Activated CD4-positive, alpha-beta memory T cell treated with anti-CD3 and anti-CD28 coated beads for 36 hours (primary cell): ENCODE results near the gene LASP1. TPM values are rescaled to one million over a fixed set of nuclear protein-coding genes. Genes with fewer than 3 reads are reported as not detected.

Experiments
- CTCF ChIA-PET: fragments of 350-600 bp; sonication (Branson Sonifier 250); formaldehyde crosslinking; loops from one replicate; lab custom pipeline; 2021; ENCODE audit warnings: antibody characterized with exemption, inconsistent platforms; lab: Charles Lee
- POLR2A ChIA-PET: fragments of 350-600 bp; sonication (Branson Sonifier 250); formaldehyde crosslinking; loops from one replicate; lab custom pipeline; 2021; ENCODE audit warnings: antibody characterized with exemption; lab: Charles Lee
- DNase-seq: peaks from one replicate; pipeline ENCODE4 v3.0.0-alpha.2; 2020
- H3K27ac Mint-ChIP-seq: one replicate; pipeline ENCODE4 v1.8.0; 2021; ENCODE audit warnings: mixed read lengths
- H3K27me3 Mint-ChIP-seq: one replicate; pipeline ENCODE4 v1.8.0; 2021; ENCODE audit warnings: mixed read lengths
- H3K36me3 Mint-ChIP-seq: one replicate; pipeline ENCODE4 v1.8.0; 2021; ENCODE audit warnings: mixed read lengths
- H3K4me1 Mint-ChIP-seq: one replicate; pipeline ENCODE4 v1.8.0; 2021; ENCODE audit warnings: low read depth, mixed read lengths
- H3K4me3 Mint-ChIP-seq: one replicate; pipeline ENCODE4 v1.8.0; 2021; ENCODE audit warnings: mild to moderate bottlenecking, mixed read lengths
- H3K9me3 Mint-ChIP-seq: one replicate; pipeline ENCODE4 v1.8.0; 2021; ENCODE audit warnings: mixed read lengths
- intact Hi-C: fragments of 100-400 bp; cut with micrococcal nuclease; formaldehyde crosslinking; loops from one replicate; pipeline ENCODE4 v1.15.1; 2023
- total RNA-seq, 2 experiments: library from RNA; stranded (reverse); gene quantifications; one replicate each; pipeline ENCODE4 v1.2.3, GENCODE V29; 2021

Gene LASP1
- total RNA-seq, 2 experiments from 2014 or later: 134 to 139 TPM

DNA sequence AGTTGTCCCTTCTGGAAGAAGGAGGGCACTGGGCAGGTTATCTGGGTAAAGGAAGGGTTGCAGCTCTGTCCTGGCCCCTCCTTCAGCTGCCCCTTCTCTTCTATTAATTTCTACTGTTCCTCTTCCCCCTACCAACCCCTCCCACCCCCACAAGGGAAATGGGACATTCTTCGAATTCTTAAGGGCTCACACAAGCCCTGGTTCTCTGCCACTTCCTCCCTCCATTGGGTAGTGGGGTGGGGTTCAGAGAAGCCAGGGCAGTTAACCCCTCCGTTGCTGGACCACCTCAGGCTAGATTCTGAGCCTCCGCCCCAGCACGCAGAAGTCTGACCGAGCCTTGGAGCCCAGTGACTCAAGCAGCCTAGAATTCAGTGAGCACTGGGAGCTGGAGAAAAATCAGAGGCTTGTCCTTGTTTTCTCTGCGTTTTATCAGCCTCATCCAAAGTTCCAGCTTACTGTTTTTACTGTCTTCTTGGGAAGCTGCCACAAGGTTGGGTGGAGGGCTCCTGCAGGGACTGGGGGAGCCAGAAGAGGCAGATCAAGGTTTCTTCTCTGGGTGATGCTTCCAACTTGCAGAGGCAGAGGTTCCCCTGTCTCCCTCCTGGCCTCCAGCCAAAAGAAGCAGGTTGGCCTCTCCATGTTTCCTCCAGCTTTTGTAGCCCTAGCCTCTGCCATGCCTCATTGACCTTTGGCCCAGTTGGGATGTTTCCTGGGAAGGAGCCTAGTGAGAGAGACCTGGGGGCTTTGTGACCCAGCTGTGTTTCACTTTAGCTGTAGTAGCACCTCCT is 10.2 kb downstream of the LASP1 start:
- no peaks in the 10 kb centered on the region for H3K27me3 Mint-ChIP-seq
- peaks cover 36% of the 10 kb centered on the region for H3K36me3 Mint-ChIP-seq
- ChIA-PET POLR2A (interaction anchor here (3.2 kb wide), 1 partner anchor 10 kb away, joined by 19 read pairs; the partner anchor contains the start of gene LASP1), CTCF (interaction anchor here (1.1 to 3.4 kb wide), 4 partner anchors 9 to 285 kb away, joined by 3 to 24 read pairs (median 4); partner anchors contain the start of gene LASP1)
- DNase-seq: no peak
- peaks cover 86% of the 10 kb centered on the region for H3K4me1 Mint-ChIP-seq
- H3K9me3 Mint-ChIP-seq: no peaks in the 10 kb centered on the region
- H3K4me3 Mint-ChIP-seq: no peak overlapping the region
- intact Hi-C loops: no loop called here
- H3K27ac Mint-ChIP-seq: peak overlapping the region; percentile 80

DNA sequence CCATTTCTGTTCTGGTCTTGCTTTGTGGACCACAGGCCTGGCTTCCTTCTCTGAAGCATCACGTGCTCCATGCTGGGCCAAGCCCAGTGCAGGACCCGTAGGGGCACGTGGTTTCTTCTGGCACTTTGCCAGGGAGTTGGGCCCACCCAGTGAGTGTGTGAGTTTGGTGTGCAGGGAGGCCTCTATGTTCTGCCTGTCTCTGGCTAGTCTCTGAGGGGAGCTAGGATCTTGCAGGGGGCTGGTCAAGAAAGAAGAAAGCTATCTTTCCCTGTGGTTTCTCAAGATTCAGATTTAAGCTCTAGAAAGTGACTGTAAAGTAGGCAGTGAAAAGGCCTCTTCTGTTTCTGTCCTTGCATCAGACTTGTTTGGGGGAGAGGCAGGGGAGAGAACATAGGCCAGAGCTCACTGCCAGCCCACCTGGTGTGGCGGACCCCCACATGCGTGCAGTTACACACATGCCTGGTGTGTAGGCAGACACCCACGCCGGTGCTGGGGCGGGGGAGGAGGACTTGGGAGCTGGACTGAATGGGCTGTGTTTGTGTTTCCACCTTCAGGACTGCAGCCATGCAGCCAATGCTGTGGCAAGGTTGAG is 11.8 kb downstream of the LASP1 start:
- ChIA-PET POLR2A (interaction anchor here (0.6 to 3.2 kb wide), 3 partner anchors 12 to 44 kb away, joined by 3 to 19 read pairs (median 4); partner anchors contain the start of genes LASP1 and LASP1NB), CTCF (interaction anchor here (1.2 to 3.4 kb wide), 4 partner anchors 11 to 101 kb away, joined by 4 to 24 read pairs (median 7); partner anchors contain the start of genes LASP1 and RPL23)
- peaks cover 40% of the 10 kb centered on the region for H3K36me3 Mint-ChIP-seq

GRCh38 chr17:38882870-38883269 is 13.0 kb downstream of the LASP1 start:
- Mint-ChIP-seq H3K4me3 (no peak overlapping the region), H3K9me3 (no peaks in the 10 kb centered on the region), H3K4me1 (peaks cover 87% of the 10 kb centered on the region), H3K27me3 (no peaks in the 10 kb centered on the region), H3K36me3 (peaks cover 39% of the 10 kb centered on the region), H3K27ac (peak overlapping the region; percentile 85)
- intact Hi-C loops: no loop called here
- DNase-seq: no peak
- CTCF ChIA-PET: interaction anchor here (1.0 to 3.4 kb wide), 3 partner anchors 12 to 17 kb away, joined by 3 to 24 read pairs (median 9); partner anchors contain the start of gene LASP1
- POLR2A ChIA-PET: interaction anchor here (3.2 kb wide), 1 partner anchor 13 kb away, joined by 19 read pairs; the partner anchor contains the start of gene LASP1

More for the DNA sequence above, 11.8 kb downstream of the LASP1 start:
- no peaks in the 10 kb centered on the region for H3K27me3 Mint-ChIP-seq
- H3K9me3 Mint-ChIP-seq: no peaks in the 10 kb centered on the region
- H3K4me3 Mint-ChIP-seq: no peak overlapping the region
- peaks cover 89% of the 10 kb centered on the region for H3K4me1 Mint-ChIP-seq
- DNase-seq: peak; percentile 69
- H3K27ac Mint-ChIP-seq: peak overlapping the region; percentile 80
- intact Hi-C loops: loop anchor here (1.0 kb wide), 1 partner anchor 9 kb away; no protein-coding TSS in a partner anchor

DNA sequence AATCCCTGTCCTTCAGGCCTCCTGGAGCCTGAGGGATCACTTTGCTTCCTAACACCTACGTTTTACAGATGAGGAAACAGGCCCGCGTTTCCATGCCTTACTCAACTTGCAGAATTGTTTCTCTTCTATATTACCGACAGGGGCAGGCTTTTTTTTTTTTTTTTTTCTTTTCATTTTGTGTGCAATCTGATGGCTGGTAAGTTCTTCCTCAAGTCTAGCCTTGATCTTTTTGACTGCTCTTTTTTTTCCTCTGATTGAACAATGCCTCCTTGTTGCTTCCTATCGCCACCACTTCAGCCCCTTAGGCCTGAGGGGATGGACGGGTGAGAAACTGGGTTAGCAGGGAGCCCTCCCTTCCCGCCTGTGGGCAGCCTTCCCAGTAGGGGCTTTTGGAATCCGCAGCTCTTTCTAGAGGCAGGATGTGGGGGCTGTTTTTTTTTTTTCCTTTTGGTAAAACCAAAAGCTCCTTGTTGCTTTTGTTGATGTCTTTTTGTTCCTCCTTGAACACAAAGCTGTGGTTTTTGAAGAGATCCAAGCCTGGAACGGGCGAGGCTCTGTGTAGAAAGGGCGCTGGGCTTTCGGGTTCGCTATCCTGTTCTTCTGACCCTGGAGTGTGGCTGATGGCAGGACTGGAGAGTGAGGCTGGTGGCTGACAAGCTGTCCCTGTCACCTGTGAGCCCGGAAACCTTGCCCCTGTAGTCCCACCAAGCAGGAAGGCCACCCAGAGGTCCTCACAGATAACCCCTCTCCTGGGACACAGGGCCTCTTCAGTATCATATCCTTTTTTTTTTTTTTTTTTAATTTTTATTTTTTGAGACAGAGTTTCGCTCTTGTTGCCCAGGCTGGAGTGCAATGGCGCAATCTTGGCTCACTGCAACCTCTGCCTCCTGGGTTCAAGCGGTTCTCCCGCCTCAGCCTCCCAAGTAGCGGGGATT is 14.0 kb downstream of the LASP1 start:
- H3K27ac Mint-ChIP-seq: peak overlapping the region; percentile 85
- H3K36me3 Mint-ChIP-seq: peaks cover 35% of the 10 kb centered on the region
- ChIA-PET POLR2A (no interaction called here), CTCF (interaction anchor here (1.0 to 3.4 kb wide), 3 partner anchors 13 to 16 kb away, joined by 3 to 24 read pairs (median 11); partner anchors contain the start of gene LASP1)
- intact Hi-C loops: no loop called here
- H3K9me3 Mint-ChIP-seq: no peaks in the 10 kb centered on the region
- H3K27me3 Mint-ChIP-seq: no peaks in the 10 kb centered on the region
- no peak for DNase-seq
- H3K4me3 Mint-ChIP-seq: peak overlapping the region; percentile 47
- peaks cover 84% of the 10 kb centered on the region for H3K4me1 Mint-ChIP-seq

DNA sequence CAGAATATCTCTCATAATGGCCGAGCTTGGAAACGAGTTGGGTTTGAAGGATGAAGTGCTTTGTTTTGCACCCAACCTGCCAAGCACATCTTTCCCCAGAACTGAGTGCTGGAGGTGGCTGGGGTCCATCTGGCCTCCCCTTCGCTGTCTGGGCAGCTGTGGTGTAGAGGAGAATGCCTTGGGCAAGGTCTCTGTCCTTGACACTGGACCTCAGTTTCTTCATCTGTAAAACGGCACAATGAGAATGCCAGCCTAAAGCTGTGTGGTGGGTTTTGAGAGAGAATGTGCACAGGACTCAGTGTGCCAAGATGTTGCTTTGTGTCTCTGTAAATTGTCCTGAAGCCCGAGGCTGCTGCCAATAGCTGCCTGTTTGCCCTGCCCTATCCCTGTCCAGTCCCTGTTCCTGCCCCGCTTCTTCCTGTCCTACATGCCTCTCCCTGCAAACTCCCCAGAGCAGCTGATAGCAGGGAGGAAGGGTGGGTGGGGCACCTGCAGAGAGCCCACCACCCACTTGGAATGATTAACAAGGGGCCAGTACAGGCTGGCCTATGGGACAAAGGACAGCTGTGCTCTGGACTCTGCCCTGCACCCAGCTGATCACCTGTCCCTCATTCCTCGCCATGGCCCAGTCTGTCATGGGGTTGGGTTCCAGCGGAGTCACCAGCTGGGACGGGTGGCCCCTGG is 15.3 kb downstream of the LASP1 start:
- H3K4me3 Mint-ChIP-seq: no peak overlapping the region
- H3K4me1 Mint-ChIP-seq: peaks cover 88% of the 10 kb centered on the region
- no peaks in the 10 kb centered on the region for H3K27me3 Mint-ChIP-seq
- peaks cover 32% of the 10 kb centered on the region for H3K36me3 Mint-ChIP-seq
- DNase-seq: no peak
- CTCF ChIA-PET: interaction anchor here (0.8 to 3.0 kb wide), 2 partner anchors 14 to 22 kb away, joined by 3 to 11 read pairs; no protein-coding TSS in a partner anchor
- POLR2A ChIA-PET: interaction anchor here (0.9 to 1.8 kb wide), 3 partner anchors 14 to 82 kb away, joined by 3 to 5 read pairs (median 3); partner anchors contain the start of gene RPL23
- H3K9me3 Mint-ChIP-seq: no peaks in the 10 kb centered on the region
- intact Hi-C loops: no loop called here
- peak overlapping the region; percentile 49 for H3K27ac Mint-ChIP-seq

- DNase-seq: no peak
- intact Hi-C loops: no loop called here
- POLR2A ChIA-PET: interaction anchor here (0.9 to 1.8 kb wide), 4 partner anchors 13 to 83 kb away, joined by 3 to 5 read pairs (median 3); partner anchors contain the start of gene RPL23
- Mint-ChIP-seq H3K36me3 (peaks cover 32% of the 10 kb centered on the region), H3K9me3 (no peaks in the 10 kb centered on the region), H3K4me3 (no peak overlapping the region), H3K27me3 (no peaks in the 10 kb centered on the region), H3K27ac (peak overlapping the region; percentile 49), H3K4me1 (peaks cover 88% of the 10 kb centered on the region)
- CTCF ChIA-PET: interaction anchor here (0.7 to 3.0 kb wide), 3 partner anchors 13 to 268 kb away, joined by 3 to 11 read pairs (median 3); no protein-coding TSS in a partner anchor
These were observed 16.1 kb downstream of the LASP1 start for GRCh38 chr17:38885728-38886642.

- peak overlapping the region; percentile 49 for H3K27ac Mint-ChIP-seq
- no peak overlapping the region for H3K4me3 Mint-ChIP-seq
- peaks cover 88% of the 10 kb centered on the region for H3K4me1 Mint-ChIP-seq
- intact Hi-C loops: no loop called here
- ChIA-PET CTCF (interaction anchor here (0.7 to 3.0 kb wide), 3 partner anchors 12 to 268 kb away, joined by 3 to 11 read pairs (median 3); no protein-coding TSS in a partner anchor), POLR2A (interaction anchor here (0.9 to 1.8 kb wide), 3 partner anchors 12 to 33 kb away, joined by 3 to 5 read pairs (median 4); partner anchors contain the start of genes LASP1 and RPL23)
- DNase-seq: no peak
- peaks cover 28% of the 10 kb centered on the region for H3K36me3 Mint-ChIP-seq
- no peaks in the 10 kb centered on the region for H3K9me3 Mint-ChIP-seq
- no peaks in the 10 kb centered on the region for H3K27me3 Mint-ChIP-seq
These were observed 16.8 kb downstream of the LASP1 start for GRCh38 chr17:38886643-38887010.

- POLR2A ChIA-PET: no interaction called here
These were observed 19.0 kb downstream of the LASP1 start for GRCh38 chr17:38888842-38889241.

DNA sequence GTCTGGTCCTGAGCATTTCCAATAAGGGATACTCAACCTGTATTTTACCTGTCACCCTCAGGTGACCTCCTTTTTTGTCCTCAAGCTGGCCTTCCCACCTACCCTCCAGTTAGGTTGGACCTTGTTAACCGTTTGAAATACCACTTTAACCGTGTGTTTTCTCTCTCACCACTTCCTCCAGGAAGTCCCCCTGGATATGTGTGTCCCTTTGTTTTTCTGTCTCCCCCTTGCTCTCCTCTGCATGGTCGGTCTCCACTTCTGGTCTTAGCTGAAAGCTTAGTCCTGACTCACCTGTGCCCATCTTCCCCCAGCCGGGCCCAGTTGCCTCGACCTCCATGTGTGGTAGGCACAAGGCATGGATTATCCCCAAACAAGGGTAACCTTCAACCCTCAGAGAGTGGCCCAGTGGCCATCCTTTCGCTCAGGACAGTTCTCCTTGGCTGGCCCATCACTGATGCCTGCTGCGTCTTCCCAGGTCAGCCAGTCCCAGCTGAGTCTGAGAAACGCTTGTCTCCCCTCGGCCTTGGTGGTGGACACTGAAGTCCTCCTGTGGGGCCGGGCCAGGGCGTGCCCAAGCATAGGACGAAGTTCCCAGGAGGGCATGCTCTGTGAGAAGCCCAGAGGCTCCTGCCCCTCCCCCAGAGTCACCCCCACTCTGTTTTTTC is 20.0 kb downstream of the LASP1 start:
- Mint-ChIP-seq H3K4me3 (no peak overlapping the region), H3K9me3 (no peaks in the 10 kb centered on the region), H3K27ac (peak overlapping the region; percentile 84), H3K27me3 (no peaks in the 10 kb centered on the region), H3K36me3 (peaks cover 20% of the 10 kb centered on the region), H3K4me1 (peaks cover 90% of the 10 kb centered on the region)
- ChIA-PET CTCF (interaction anchor here (1.5 kb wide), 1 partner anchor 155 kb away, joined by 4 read pairs; no protein-coding TSS in a partner anchor), POLR2A (no interaction called here)
- intact Hi-C loops: loop anchor here (10.0 kb wide), 1 partner anchor 55 kb away; no protein-coding TSS in a partner anchor
- no peak for DNase-seq

More at GRCh38 chr17:38888842-38889241, 19.0 kb downstream of the LASP1 start:
- Mint-ChIP-seq H3K36me3 (peaks cover 23% of the 10 kb centered on the region), H3K27ac (peak overlapping the region; percentile 15), H3K4me1 (peaks cover 89% of the 10 kb centered on the region), H3K9me3 (no peaks in the 10 kb centered on the region), H3K4me3 (no peak overlapping the region), H3K27me3 (no peaks in the 10 kb centered on the region)
- intact Hi-C loops: no loop called here
- CTCF ChIA-PET: interaction anchor here (1.5 kb wide), 1 partner anchor 154 kb away, joined by 4 read pairs; no protein-coding TSS in a partner anchor
- DNase-seq: no peak
